Mucosa of descending colon (tissue), 3 donors: ENCODE measurements around the gene AQP11. TPM values are rescaled to one million over a fixed set of nuclear protein-coding genes. Genes with fewer than 3 reads are reported as not detected.

Experiments used
- ATAC-seq: fragments of 200-7000 bp; cut with Tn5 transposase; one replicate; pipeline ENCODE4 v1.9.1; 2020; ENCODE audit warnings: mild to moderate bottlenecking, moderate library complexity
- DNase-seq, 3 donors: peaks; one replicate each; pipeline ENCODE4 v3.0.0-alpha.2; 2020
- H3K36me3 ChIP-seq: fragments of 200-600 bp; one replicate; pipeline ENCODE4 v1.8.0; 2021; ENCODE audit warnings: low read depth, mild to moderate bottlenecking
- H3K4me1 ChIP-seq: fragments of 200-600 bp; one replicate; pipeline ENCODE4 v1.8.0; 2021; ENCODE audit warnings: low read depth, mild to moderate bottlenecking
- H3K4me3 ChIP-seq: fragments of 200-600 bp; one replicate; pipeline ENCODE4 v1.8.0; 2021; ENCODE audit warnings: mild to moderate bottlenecking
- H3K9me3 ChIP-seq: fragments of 200-600 bp; one replicate; pipeline ENCODE4 v1.8.0; 2021; ENCODE audit warnings: mild to moderate bottlenecking
- CTCF ChIP-seq: fragments of 200-600 bp; IDR thresholded peaks from one replicate; pipeline ENCODE4 v1.8.0; 2022; ENCODE audit warnings: antibody characterized with exemption, mild to moderate bottlenecking
- intact Hi-C, 2 donors: fragments of 100-400 bp; cut with DNase I in 1 of 2; cut with micrococcal nuclease in 1 of 2; formaldehyde crosslinking; loops; one replicate each; pipeline versions ENCODE4 v1.11.0 to v1.11.1; 2022; cut with DNase I, micrococcal nuclease
- total RNA-seq, 3 donors: library from RNA; stranded (reverse); fragmentation: NEBNext Ultra II Directional in 2 of 3; extraction: Animal tissue kit (Norgen Biotek cat#: 25700) in 2 of 3; gene quantifications; one replicate each; pipeline versions ENCODE4 v1.2.1 to v1.2.4, GENCODE V29; 2021 to 2023
- donor health status: DM: no; HTN: no; CAD: no; lungs with moderate emphysema.
- donor health status: DM: no; HTN: no; CAD: no.
- donor health status: DM: no; HTN: yes; CAD: no.

Gene AQP11
- total RNA-seq, 3 donors from 2014 or later = 4.7 to 6.5 (median 6.1) TPM

GRCh38 chr11:77637345-77638165 lies 47.8 kb downstream of the AQP11 start, which contains the start of gene CLNS1A:
Gene CLNS1A, minus strand, starts transcription at chr11:77637794. Its CDS starts 80 bp downstream, at chr11:77637714.
- Histone ChIP-seq H3K36me3 (no peaks in the 10 kb centered on the region), H3K9me3 (peaks cover 2% of the 10 kb centered on the region), H3K4me3 (peak within 1 kb of the TSS; percentile 78), H3K4me1 (peaks cover 8% of the 10 kb centered on the region)
- DNase-seq (peak; percentile 87 to 90 (median 89)), ATAC-seq (peak; percentile 99)
- intact Hi-C loops = no loop called here
- TF ChIP-seq CTCF = no peak

GRCh38 chr11:77642228-77642627 lies 52.5 kb downstream of the AQP11 start:
- DNase-seq = no peak
- no peak for TF ChIP-seq CTCF

GRCh38 chr11:77644887-77645286 lies 55.1 kb downstream of the AQP11 start:
- Histone ChIP-seq H3K36me3 (no peaks in the 10 kb centered on the region), H3K4me3 (no peak overlapping the region), H3K4me1 (no peaks in the 10 kb centered on the region), H3K9me3 (peaks cover 2% of the 10 kb centered on the region)
- DNase-seq (no peak), ATAC-seq (no peak)
- intact Hi-C loops = no loop called here
- no peak for TF ChIP-seq CTCF

More at GRCh38 chr11:77642228-77642627, 52.5 kb downstream of the AQP11 start:
- H3K4me1 ChIP-seq = no peaks in the 10 kb centered on the region
- ATAC-seq = no peak
- H3K9me3 ChIP-seq = peaks cover 2% of the 10 kb centered on the region
- intact Hi-C loops = no loop called here
- H3K36me3 ChIP-seq = no peaks in the 10 kb centered on the region
- no peak overlapping the region for H3K4me3 ChIP-seq

GRCh38 chr11:77647654-77648305 lies 58.0 kb downstream of the AQP11 start:
- no peaks in the 10 kb centered on the region for H3K9me3 ChIP-seq
- no peak for DNase-seq
- H3K4me1 ChIP-seq = no peaks in the 10 kb centered on the region
- H3K36me3 ChIP-seq = no peaks in the 10 kb centered on the region
- no peak for ATAC-seq
- intact Hi-C loops = no loop called here
- no peak for TF ChIP-seq CTCF
- H3K4me3 ChIP-seq = no peak overlapping the region

- ATAC-seq (no peak), DNase-seq (no peak)
- Histone ChIP-seq H3K4me1 (no peaks in the 10 kb centered on the region), H3K36me3 (no peaks in the 10 kb centered on the region), H3K9me3 (no peaks in the 10 kb centered on the region), H3K4me3 (no peak overlapping the region)
- TF ChIP-seq CTCF = no peak
- intact Hi-C loops = no loop called here
These were observed 60.4 kb downstream of the AQP11 start for GRCh38 chr11:77650123-77650522.
